ENCODE results near the gene CARD9. TPM values are rescaled to one million over a fixed set of nuclear protein-coding genes. Genes with fewer than 3 reads are reported as not detected.
A peak's percentile ranks its signal among the peaks of the same experiment; 100 is the strongest.
"Not testable (repeated sequence)": the region's sequence is repeated elsewhere in the genome, so short reads cannot be mapped to it uniquely, and the experiment has no call there.

Gene CARD9
- total RNA-seq, 4 donors from 2014 or later = 0.28 to 14.9 (median 0.64) TPM

GRCh38 chr9:136326061-136326760 is 47.3 kb downstream of the CARD9 start:
- peak overlapping the region; percentile 49 to 84 (median 66) for H3K27ac ChIP-seq
- no peaks in the 10 kb centered on the region for H3K36me3 ChIP-seq
- no peak overlapping the region for H3K4me3 ChIP-seq
- peaks cover 0 to 26% (median 11%) of the 10 kb centered on the region in 4 donors for H3K4me1 ChIP-seq
- H3K27me3 ChIP-seq = no peaks in the 10 kb centered on the region
- no peak for TF ChIP-seq POLR2A (IDR thresholded peaks at IDR 0.05)
- TF ChIP-seq, protein P1, sequence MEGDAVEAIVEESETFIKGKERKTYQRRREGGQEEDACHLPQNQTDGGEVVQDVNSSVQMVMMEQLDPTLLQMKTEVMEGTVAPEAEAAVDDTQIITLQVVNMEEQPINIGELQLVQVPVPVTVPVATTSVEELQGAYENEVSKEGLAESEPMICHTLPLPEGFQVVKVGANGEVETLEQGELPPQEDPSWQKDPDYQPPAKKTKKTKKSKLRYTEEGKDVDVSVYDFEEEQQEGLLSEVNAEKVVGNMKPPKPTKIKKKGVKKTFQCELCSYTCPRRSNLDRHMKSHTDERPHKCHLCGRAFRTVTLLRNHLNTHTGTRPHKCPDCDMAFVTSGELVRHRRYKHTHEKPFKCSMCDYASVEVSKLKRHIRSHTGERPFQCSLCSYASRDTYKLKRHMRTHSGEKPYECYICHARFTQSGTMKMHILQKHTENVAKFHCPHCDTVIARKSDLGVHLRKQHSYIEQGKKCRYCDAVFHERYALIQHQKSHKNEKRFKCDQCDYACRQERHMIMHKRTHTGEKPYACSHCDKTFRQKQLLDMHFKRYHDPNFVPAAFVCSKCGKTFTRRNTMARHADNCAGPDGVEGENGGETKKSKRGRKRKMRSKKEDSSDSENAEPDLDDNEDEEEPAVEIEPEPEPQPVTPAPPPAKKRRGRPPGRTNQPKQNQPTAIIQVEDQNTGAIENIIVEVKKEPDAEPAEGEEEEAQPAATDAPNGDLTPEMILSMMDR (IDR thresholded peaks at IDR 0.05) = no peak
- no peak for DNase-seq
- H3K9me3 ChIP-seq = no peaks in the 10 kb centered on the region

GRCh38 chr9:136325358-136325757 is 48.1 kb downstream of the CARD9 start:
- Histone ChIP-seq H3K4me1 (peaks cover 0 to 26% (median 11%) of the 10 kb centered on the region in 4 donors), H3K27ac (peak overlapping the region in 1 of 4 donors; percentile 84), H3K36me3 (no peaks in the 10 kb centered on the region), H3K27me3 (no peaks in the 10 kb centered on the region), H3K4me3 (no peak overlapping the region), H3K9me3 (no peaks in the 10 kb centered on the region)
- no peak for TF ChIP-seq POLR2A (IDR thresholded peaks at IDR 0.05)
- no peak for DNase-seq

- DNase-seq = no peak
- Histone ChIP-seq H3K27ac (no peak overlapping the region), H3K27me3 (no peaks in the 10 kb centered on the region), H3K9me3 (no peaks in the 10 kb centered on the region), H3K4me3 (no peak overlapping the region), H3K4me1 (peaks cover 0 to 26% (median 11%) of the 10 kb centered on the region in 4 donors), H3K36me3 (no peaks in the 10 kb centered on the region)
- no peak for TF ChIP-seq POLR2A (IDR thresholded peaks at IDR 0.05)
Measured at GRCh38 chr9:136324501-136325300, 48.8 kb downstream of the CARD9 start.

GRCh38 chr9:136323371-136323789 is 50.1 kb downstream of the CARD9 start:
- DNase-seq = no peak
- Histone ChIP-seq H3K9me3 (no peaks in the 10 kb centered on the region), H3K4me1 (peaks cover 0 to 19% (median 8%) of the 10 kb centered on the region in 4 donors), H3K36me3 (no peaks in the 10 kb centered on the region), H3K27ac (no peak overlapping the region), H3K27me3 (no peaks in the 10 kb centered on the region), H3K4me3 (no peak overlapping the region)
- no peak for TF ChIP-seq POLR2A (IDR thresholded peaks at IDR 0.05)
- TF ChIP-seq, protein P1 (IDR thresholded peaks at IDR 0.05) = no peak

DNA sequence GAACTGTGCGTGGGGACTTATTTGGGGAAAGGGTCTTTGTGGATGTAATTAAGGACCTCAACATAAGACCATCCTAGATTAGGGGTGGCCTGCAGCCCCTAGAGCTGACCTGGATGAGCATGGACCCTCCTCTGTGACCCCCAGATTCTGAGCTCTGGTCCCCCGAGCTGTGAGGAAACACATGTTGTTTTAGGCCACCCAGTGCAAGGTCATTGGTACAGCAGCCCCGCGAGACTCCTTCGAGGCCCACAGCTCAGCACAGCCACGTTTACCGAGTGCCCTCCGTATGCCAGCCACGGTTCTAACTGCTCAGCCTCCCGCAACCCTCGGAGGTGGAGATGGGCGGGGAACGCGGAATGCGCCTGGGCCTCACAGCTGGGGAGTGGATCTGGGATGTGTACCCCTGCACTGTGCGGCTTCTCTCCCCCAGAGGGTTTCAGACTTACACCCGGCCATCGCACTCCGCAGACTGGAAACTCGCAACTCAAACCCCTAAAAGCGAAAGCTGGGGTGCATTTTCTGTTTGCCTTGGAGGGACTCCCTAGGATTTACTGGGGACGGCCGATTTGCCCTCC is 50.6 kb downstream of the CARD9 start:
- DNase-seq = no peak
- Histone ChIP-seq H3K9me3 (no peaks in the 10 kb centered on the region), H3K4me3 (no peak overlapping the region), H3K27me3 (no peaks in the 10 kb centered on the region), H3K27ac (no peak overlapping the region), H3K4me1 (peaks cover 0 to 14% (median 5%) of the 10 kb centered on the region in 4 donors), H3K36me3 (no peaks in the 10 kb centered on the region)
- TF ChIP-seq, protein P1 (IDR thresholded peaks at IDR 0.05) = no peak
- no peak for TF ChIP-seq POLR2A (IDR thresholded peaks at IDR 0.05)

DNA sequence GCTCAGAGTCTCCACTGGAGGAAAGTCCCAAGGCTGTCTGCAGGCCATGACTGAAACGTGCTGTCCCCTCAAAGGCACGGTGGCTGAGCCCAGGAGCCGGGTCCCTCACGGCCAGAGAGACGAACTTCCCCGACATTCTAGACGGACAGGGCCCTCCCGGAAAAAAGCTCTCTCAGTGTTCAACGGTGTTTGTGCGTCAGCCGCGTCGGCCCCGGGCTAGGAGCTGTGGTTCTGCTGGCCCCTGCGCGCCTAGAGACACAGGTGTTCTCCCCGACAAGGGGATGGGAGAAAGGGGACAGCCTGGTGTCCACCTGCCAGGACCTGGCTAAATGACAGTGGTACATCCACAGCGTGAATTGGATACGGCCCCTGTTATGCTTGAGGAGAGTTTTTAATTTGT is 51.9 kb downstream of the CARD9 start:
- Histone ChIP-seq H3K27ac (no peak overlapping the region), H3K36me3 (no peaks in the 10 kb centered on the region), H3K4me3 (no peak overlapping the region), H3K9me3 (no peaks in the 10 kb centered on the region), H3K4me1 (peaks cover 0 to 8% (median 1%) of the 10 kb centered on the region in 4 donors), H3K27me3 (no peaks in the 10 kb centered on the region)
- no peak for DNase-seq
- TF ChIP-seq, protein P1 (IDR thresholded peaks at IDR 0.05) = no peak
- TF ChIP-seq POLR2A (IDR thresholded peaks at IDR 0.05) = no peak

DNA sequence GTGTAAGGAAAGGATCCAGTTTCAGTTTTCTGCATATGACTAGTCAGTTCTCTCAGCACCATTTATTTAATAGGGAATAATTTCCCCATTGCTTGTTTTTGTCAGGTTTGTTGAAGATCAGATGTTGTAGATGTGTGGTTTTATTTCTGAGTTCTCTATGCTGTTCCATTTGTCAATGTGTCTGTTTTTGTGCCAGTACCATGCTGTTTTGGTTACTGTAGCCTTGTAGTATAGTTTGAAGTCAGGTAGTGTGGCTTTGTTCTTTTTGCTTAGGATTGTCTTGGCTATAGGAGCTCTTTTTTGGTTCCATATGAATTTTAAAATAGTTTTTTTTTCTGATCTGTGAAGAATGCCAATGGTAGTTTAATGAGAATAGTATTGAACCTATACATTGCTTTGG is 52.5 kb downstream of the CARD9 start:
- H3K36me3 ChIP-seq, H3K27me3 ChIP-seq, H3K4me3 ChIP-seq, H3K4me1 ChIP-seq, H3K9me3 ChIP-seq, H3K27ac ChIP-seq, DNase-seq: not testable (repeated sequence)

DNA sequence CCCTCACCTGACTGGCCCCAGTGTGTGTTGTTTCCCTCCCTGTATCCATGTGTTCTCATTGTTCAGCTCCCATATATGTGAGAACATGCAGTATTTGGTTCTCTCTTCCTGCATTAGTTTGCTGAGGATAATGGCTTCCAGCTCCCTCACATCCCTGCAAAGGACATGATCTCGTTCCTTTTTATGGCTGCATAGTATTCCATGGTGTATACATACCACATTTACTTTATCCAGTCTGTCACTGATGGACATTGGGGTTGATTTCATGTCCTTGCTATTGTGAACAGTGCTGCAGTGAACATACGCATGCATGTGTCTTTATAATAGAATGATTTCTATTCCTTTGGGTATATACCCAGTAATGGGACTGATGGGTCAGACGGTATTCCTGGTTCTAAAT is 53.5 kb downstream of the CARD9 start:
- not testable (repeated sequence) for DNase-seq, H3K4me1 ChIP-seq, H3K4me3 ChIP-seq

DNA sequence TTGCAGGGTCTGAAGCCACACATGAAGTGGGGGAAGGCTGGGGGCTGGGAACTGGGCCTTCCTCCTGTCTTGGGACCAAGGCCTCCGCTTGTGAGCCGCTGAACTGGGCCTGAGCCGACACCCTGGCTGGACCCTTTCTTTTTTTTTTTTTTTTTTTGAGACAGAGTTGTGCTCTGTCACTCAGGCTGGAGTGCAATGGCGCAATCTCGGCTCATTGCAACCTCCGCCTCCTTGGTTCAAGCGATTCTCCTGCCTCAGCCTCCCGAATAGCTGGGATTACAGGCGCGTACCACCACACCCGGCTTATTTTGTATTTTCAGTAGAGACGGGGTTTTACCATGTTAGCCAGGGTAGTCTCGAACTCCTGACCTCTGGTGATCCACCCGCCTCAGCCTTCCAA is 54.2 kb downstream of the CARD9 start:
- peaks cover 0 to 13% (median 1%) of the 10 kb centered on the region in 4 donors for H3K9me3 ChIP-seq
- not testable (repeated sequence) for H3K27me3 ChIP-seq, H3K4me3 ChIP-seq, H3K36me3 ChIP-seq, H3K4me1 ChIP-seq, H3K27ac ChIP-seq, DNase-seq

More for the DNA sequence above, 53.5 kb downstream of the CARD9 start:
- H3K27ac ChIP-seq, H3K36me3 ChIP-seq, H3K9me3 ChIP-seq, H3K27me3 ChIP-seq: not testable (repeated sequence)

Data from Peyer's patch (tissue), 4 donors.